HEK293 (cell line): ENCODE measurements around the gene ANAPC16.

Experiments used
- FEZF1 ChIP-seq: fragments of 450-650 bp; formaldehyde crosslinking; IDR thresholded peaks from 2 replicates; pipeline ENCODE4 v1.5.1; 2016; ENCODE audit warnings: missing biosample characterization, missing genetic modification characterization
- HIC1 ChIP-seq: fragments of 450-650 bp; formaldehyde crosslinking; IDR thresholded peaks from 2 replicates; pipeline ENCODE4 v1.5.1; 2016; ENCODE audit warnings: missing biosample characterization, missing genetic modification characterization
- KLF7 ChIP-seq: fragments of 450-650 bp; formaldehyde crosslinking; IDR thresholded peaks from 2 replicates; pipeline ENCODE4 v1.5.1; 2016; ENCODE audit warnings: missing biosample characterization, missing genetic modification characterization, borderline replicate concordance
- RBAK ChIP-seq: fragments of 450-650 bp; formaldehyde crosslinking; IDR thresholded peaks from 2 replicates; pipeline ENCODE4 v1.5.1; 2016; ENCODE audit warnings: missing biosample characterization, missing genetic modification characterization
- REPIN1 ChIP-seq: fragments of 450-650 bp; formaldehyde crosslinking; IDR thresholded peaks from 2 replicates; pipeline ENCODE4 v1.5.1; 2017; ENCODE audit warnings: missing biosample characterization, missing genetic modification characterization, low read depth
- WT1 ChIP-seq: fragments of 450-650 bp; formaldehyde crosslinking; IDR thresholded peaks from 2 replicates; pipeline ENCODE4 v1.5.1; 2016; ENCODE audit warnings: missing biosample characterization, missing genetic modification characterization
- ZBTB7A ChIP-seq: fragments of 450-650 bp; formaldehyde crosslinking; IDR thresholded peaks from 2 replicates; pipeline ENCODE4 v1.5.1; 2016; ENCODE audit warnings: low read depth, missing biosample characterization, missing genetic modification characterization
- ZFP37 ChIP-seq: fragments of 450-650 bp; formaldehyde crosslinking; IDR thresholded peaks from 2 replicates; pipeline ENCODE4 v1.5.1; 2016; ENCODE audit warnings: missing biosample characterization, missing genetic modification characterization
- ZNF121 ChIP-seq: fragments of 450-650 bp; formaldehyde crosslinking; IDR thresholded peaks from 2 replicates; pipeline ENCODE4 v1.5.1; 2016; ENCODE audit warnings: missing biosample characterization, missing genetic modification characterization
- ZNF155 ChIP-seq: fragments of 450-650 bp; formaldehyde crosslinking; IDR thresholded peaks from 2 replicates; pipeline ENCODE4 v1.5.1; 2016; ENCODE audit warnings: missing biosample characterization, missing genetic modification characterization
- ZNF175 ChIP-seq: fragments of 450-650 bp; formaldehyde crosslinking; IDR thresholded peaks from 2 replicates; pipeline ENCODE4 v1.5.1; 2016; ENCODE audit warnings: missing biosample characterization, missing genetic modification characterization
- ZNF202 ChIP-seq: fragments of 450-650 bp; formaldehyde crosslinking; IDR thresholded peaks from 2 replicates; pipeline ENCODE4 v1.5.1; 2016; ENCODE audit warnings: missing biosample characterization, missing genetic modification characterization, borderline replicate concordance
- ZNF266 ChIP-seq: fragments of 450-650 bp; formaldehyde crosslinking; IDR thresholded peaks from 2 replicates; pipeline ENCODE4 v1.5.1; 2016; ENCODE audit warnings: missing biosample characterization, missing genetic modification characterization, low read depth
- ZNF311 ChIP-seq: fragments of 450-650 bp; formaldehyde crosslinking; IDR thresholded peaks from 2 replicates; pipeline ENCODE4 v1.5.1; 2017; ENCODE audit warnings: missing biosample characterization, missing genetic modification characterization, borderline replicate concordance
- ZNF335 ChIP-seq: fragments of 450-650 bp; formaldehyde crosslinking; conservative IDR thresholded peaks from 2 replicates; pipeline ENCODE4 v1.5.1; 2016; ENCODE audit warnings: missing biosample characterization, missing genetic modification characterization
- ZNF354C ChIP-seq: fragments of 450-650 bp; formaldehyde crosslinking; IDR thresholded peaks from 2 replicates; pipeline ENCODE4 v1.5.1; 2016; ENCODE audit warnings: missing biosample characterization, missing genetic modification characterization, low read depth, borderline replicate concordance
- ZNF366 ChIP-seq: fragments of 450-650 bp; formaldehyde crosslinking; conservative IDR thresholded peaks from 2 replicates; pipeline ENCODE4 v1.5.1; 2016; ENCODE audit warnings: missing biosample characterization, missing genetic modification characterization
- ZNF433 ChIP-seq: fragments of 450-650 bp; formaldehyde crosslinking; IDR thresholded peaks from 2 replicates; pipeline ENCODE4 v1.5.1; 2016; ENCODE audit warnings: missing biosample characterization, missing genetic modification characterization, low read depth
- ZNF48 ChIP-seq: fragments of 450-650 bp; formaldehyde crosslinking; IDR thresholded peaks from 2 replicates; pipeline ENCODE4 v1.5.1; 2016; ENCODE audit warnings: missing biosample characterization, missing genetic modification characterization
- ZNF560 ChIP-seq: fragments of 450-650 bp; formaldehyde crosslinking; IDR thresholded peaks from 2 replicates; pipeline ENCODE4 v1.5.1; 2017; ENCODE audit warnings: missing biosample characterization, missing genetic modification characterization, borderline replicate concordance
- ZNF580 ChIP-seq: fragments of 450-650 bp; formaldehyde crosslinking; IDR thresholded peaks from 2 replicates; pipeline ENCODE4 v1.5.1; 2016; ENCODE audit warnings: missing biosample characterization, missing genetic modification characterization
- ZNF585B ChIP-seq: fragments of 450-650 bp; formaldehyde crosslinking; IDR thresholded peaks from 2 replicates; pipeline ENCODE4 v1.5.1; 2016; ENCODE audit warnings: missing biosample characterization, missing genetic modification characterization
- ZNF596 ChIP-seq: fragments of 450-650 bp; IDR thresholded peaks from 2 replicates; pipeline ENCODE4 v1.5.0; 2018; ENCODE audit warnings: missing biosample characterization, mild to moderate bottlenecking, missing genetic modification characterization, moderate library complexity
- ZNF624 ChIP-seq: fragments of 450-650 bp; formaldehyde crosslinking; IDR thresholded peaks from 2 replicates; pipeline ENCODE4 v1.5.1; 2017; ENCODE audit warnings: missing biosample characterization, missing genetic modification characterization
- ZNF629 ChIP-seq: fragments of 450-650 bp; formaldehyde crosslinking; IDR thresholded peaks from 2 replicates; pipeline ENCODE4 v1.5.1; 2017; ENCODE audit warnings: missing biosample characterization, missing genetic modification characterization
- ZNF639 ChIP-seq: fragments of 450-650 bp; formaldehyde crosslinking; IDR thresholded peaks from 2 replicates; pipeline ENCODE4 v1.5.1; 2016; ENCODE audit warnings: missing biosample characterization, missing genetic modification characterization
- ZNF645 ChIP-seq: fragments of 450-650 bp; formaldehyde crosslinking; IDR thresholded peaks from 2 replicates; pipeline ENCODE4; 2016; ENCODE audit warnings: missing biosample characterization, missing genetic modification characterization
- ZNF660 ChIP-seq: fragments of 450-650 bp; IDR thresholded peaks from 2 replicates; pipeline ENCODE4 v1.5.1; 2018; ENCODE audit warnings: missing biosample characterization, mild to moderate bottlenecking, missing genetic modification characterization
- ZSCAN18 ChIP-seq: fragments of 450-650 bp; formaldehyde crosslinking; IDR thresholded peaks from 2 replicates; pipeline ENCODE4 v1.5.1; 2016; ENCODE audit warnings: missing biosample characterization, missing genetic modification characterization
- ZSCAN4 ChIP-seq: fragments of 450-650 bp; formaldehyde crosslinking; IDR thresholded peaks from 2 replicates; pipeline ENCODE4 v1.5.1; 2017; ENCODE audit warnings: missing biosample characterization, missing genetic modification characterization

ANAPC16 gene

GRCh38 chr10:72260239-72260975, 44.6 kb downstream of the ANAPC16 start (continued):
- no peak for TF ChIP-seq ZNF366 (tag by site-specific recombination)
- no peak for TF ChIP-seq ZNF560 (tag by site-specific recombination)
- no peak for TF ChIP-seq ZNF48 (tag by site-specific recombination)
- TF ChIP-seq ZNF335 (tag by site-specific recombination) = no peak; the same call in 1 of the 2 replicates
- no peak for TF ChIP-seq ZSCAN18 (tag by site-specific recombination)
- no peak for TF ChIP-seq ZNF354C (tag by site-specific recombination)
- no peak for TF ChIP-seq ZNF645
- no peak for TF ChIP-seq ZNF596 (tag by site-specific recombination)
- no peak; the same call in 1 of the 2 replicates for TF ChIP-seq FEZF1
- no peak; the same call in 1 of the 2 replicates for TF ChIP-seq ZNF639
- TF ChIP-seq ZNF580 = no peak; the same call in 1 of the 2 replicates
- no peak for TF ChIP-seq ZBTB7A (tag by site-specific recombination)
- peak; percentile 75 for TF ChIP-seq ZSCAN4 (tag by site-specific recombination)
- no peak for TF ChIP-seq RBAK
- TF ChIP-seq ZNF624 (tag by site-specific recombination) = no peak
- TF ChIP-seq ZNF175 = no peak
- TF ChIP-seq ZNF585B = no peak
- no peak for TF ChIP-seq ZNF155 (tag by site-specific recombination)
- TF ChIP-seq KLF7 = 0 out of 2 replicates have a peak, but pooled peaks have one; percentile 39
- TF ChIP-seq WT1 (tag by site-specific recombination) = peak; percentile 81
- no peak for TF ChIP-seq ZNF433 (tag by site-specific recombination)
- peak; percentile 10; the same call in 1 of the 2 replicates for TF ChIP-seq ZNF660 (tag by site-specific recombination)
- no peak for TF ChIP-seq ZNF311
- TF ChIP-seq ZNF202 (tag by site-specific recombination) = no peak
- TF ChIP-seq HIC1 (tag by site-specific recombination) = no peak
- no peak for TF ChIP-seq REPIN1 (tag by site-specific recombination)
- no peak for TF ChIP-seq ZNF266
- no peak for TF ChIP-seq ZNF121 (tag by site-specific recombination)
- no peak for TF ChIP-seq ZFP37 (tag by site-specific recombination)
- TF ChIP-seq ZNF629 (tag by site-specific recombination) = peak; percentile 84
